Endothelial cell of umbilical vein (primary cell): ENCODE results near the gene ABLIM1. TPM values are rescaled to one million over a fixed set of nuclear protein-coding genes. Genes with fewer than 3 reads are reported as not detected.

Experiments used
- Bru-seq: library from RNA; stranded (reverse); fragments of 400-500 nt; gene quantifications from one replicate; lab custom pipeline; 2021; lab: Mats Ljungman, UMichigan
- BruChase-seq, 2 experiments: library from RNA; stranded (reverse); fragments of 400-500 nt; gene quantifications; one replicate each; lab custom pipeline; 2021; lab: Mats Ljungman, UMichigan
- BruUV-seq: library from RNA; stranded (reverse); fragments of 400-500 nt; replicated peaks from 2 replicates; lab custom pipeline; 2021; lab: Mats Ljungman, UMichigan
- CTCF ChIA-PET: fragments of 300-600, 350-600 bp; sonication (Branson Sonifier 250); formaldehyde crosslinking; loops from one replicate; lab custom pipeline; 2021; ENCODE audit warnings: antibody characterized with exemption, inconsistent platforms; lab: Charles Lee
- POLR2A ChIA-PET: fragments of 300-600, 350-600 bp; sonication (Branson Sonifier 250); formaldehyde crosslinking; loops from one replicate; lab custom pipeline; 2021; ENCODE audit warnings: antibody characterized with exemption, inconsistent platforms; lab: Charles Lee
- DNase-seq: peaks from one replicate; pipeline ENCODE4 v3.0.0-alpha.2; 2011; ENCODE audit warnings: low read depth, low spot score
- FAIRE-seq: peaks from 2 replicates; lab custom pipeline; 2011; peaks lifted over from hg19 to GRCh38; lab: Jason Lieb, UNC
- H2AFZ ChIP-seq: 2 replicates; pipeline ENCODE4 v1.6.0; 2012; ENCODE audit warnings: low read depth, low read length, control low read depth, inconsistent platforms
- H3K27ac ChIP-seq: 2 replicates; pipeline ENCODE4 v1.5.1; 2011; ENCODE audit warnings: low read depth, mild to moderate bottlenecking, control low read depth, low read length, moderate library complexity; ENCODE audit not compliant: insufficient read depth
- H3K27me3 ChIP-seq, 2 experiments: 2 replicates each; pipeline versions ENCODE4 v1.6.0 to v1.6.1; 2011; ENCODE audit warnings: low read length in 2 of 2, mixed read lengths in 1 of 2; ENCODE audit not compliant: control insufficient read depth in 2 of 2, insufficient read depth in 2 of 2
- H3K36me3 ChIP-seq, 2 experiments: 2 replicates in 1 of 2; 3 replicates in 1 of 2; pipeline ENCODE4 v1.5.1; 2011; ENCODE audit warnings: low read length in 2 of 2, mild to moderate bottlenecking in 1 of 2, moderate library complexity in 1 of 2; ENCODE audit not compliant: control insufficient read depth in 2 of 2, insufficient read depth in 2 of 2; ENCODE audit errors: extremely low read depth in 1 of 2
- H3K4me1 ChIP-seq: 3 replicates; pipeline ENCODE4 v1.5.1; 2011; ENCODE audit warnings: mild to moderate bottlenecking, low read length; ENCODE audit not compliant: control insufficient read depth, insufficient read depth; ENCODE audit errors: extremely low read depth
- H3K4me2 ChIP-seq: 2 replicates; pipeline ENCODE4 v1.6.1; 2011; ENCODE audit warnings: low read length, control low read depth, mixed read lengths; ENCODE audit not compliant: insufficient read depth
- H3K4me3 ChIP-seq, 3 experiments: fragments of 200-600 bp in 1 of 3; sonication (generic), shearing (Covaris generic) in 1 of 3; replicated peaks in 1 of 3; 2 replicates each; pipeline ENCODE4 v1.5.1; 2011 to 2016; ENCODE audit warnings: control low read depth in 3 of 3, low read length in 3 of 3, mild to moderate bottlenecking in 2 of 3, inconsistent platforms in 1 of 3, low read depth in 1 of 3, moderate library complexity in 1 of 3; ENCODE audit not compliant: insufficient read depth in 1 of 3
- H3K79me2 ChIP-seq: 2 replicates; pipeline ENCODE4 v1.6.0; 2012; ENCODE audit warnings: low read length, inconsistent platforms; ENCODE audit not compliant: control insufficient read depth, insufficient read depth
- H3K9ac ChIP-seq: replicated peaks from 2 replicates; pipeline ENCODE3; 2011; ENCODE audit warnings: low read length, control low read depth; ENCODE audit not compliant: insufficient read depth; ENCODE audit errors: extremely low read depth
- H3K9me1 ChIP-seq: replicated peaks from 3 replicates; pipeline ENCODE4 v1.6.0; 2011; ENCODE audit warnings: mild to moderate bottlenecking, low read length; ENCODE audit not compliant: control insufficient read depth, insufficient read depth; ENCODE audit errors: extremely low read depth
- H3K9me3 ChIP-seq: replicated peaks from 2 replicates; pipeline ENCODE4 v1.5.1; 2012; ENCODE audit warnings: low read length, inconsistent platforms; ENCODE audit not compliant: control insufficient read depth, insufficient read depth
- H4K20me1 ChIP-seq: replicated peaks from 2 replicates; pipeline ENCODE3; 2011; ENCODE audit warnings: mild to moderate bottlenecking, low read length; ENCODE audit not compliant: control insufficient read depth, insufficient read depth; ENCODE audit errors: extremely low read depth
- CTCF ChIP-seq, 2 donors: IDR thresholded peaks; 1 replicate in 1 of 2; 2 replicates in 1 of 2; pipeline ENCODE4 v1.5.1; 2011; ENCODE audit warnings: low read length in 2 of 2, mild to moderate bottlenecking in 2 of 2, moderate library complexity in 2 of 2, control low read depth in 1 of 2, inconsistent platforms in 1 of 2, low read depth in 1 of 2; ENCODE audit not compliant: insufficient read depth in 1 of 2; ENCODE audit errors: extremely low read depth in 1 of 2
- EZH2 ChIP-seq: IDR thresholded peaks from 2 replicates; pipeline ENCODE4 v1.6.1; 2012; ENCODE audit warnings: borderline replicate concordance, low read depth, mild to moderate bottlenecking, moderate library complexity, low read length, inconsistent platforms; ENCODE audit not compliant: severe bottlenecking
- FOS ChIP-seq: IDR thresholded peaks from 2 replicates; pipeline ENCODE4 v1.6.1; 2011; ENCODE audit warnings: mild to moderate bottlenecking, low read length, moderate library complexity, borderline replicate concordance; ENCODE audit not compliant: insufficient read depth
- GATA2 ChIP-seq: IDR thresholded peaks from 2 replicates; pipeline ENCODE4 v1.7.0; 2011; ENCODE audit warnings: low read depth, mild to moderate bottlenecking, moderate library complexity, mixed read lengths, low read length; ENCODE audit not compliant: insufficient read length, insufficient read depth
- JUN ChIP-seq: IDR thresholded peaks from 2 replicates; pipeline ENCODE4 v1.6.1; 2011; ENCODE audit warnings: borderline replicate concordance, low read depth; ENCODE audit not compliant: insufficient read length, insufficient read depth
- MAX ChIP-seq: IDR thresholded peaks from 2 replicates; pipeline ENCODE4 v1.6.1; 2011; ENCODE audit not compliant: insufficient read depth, insufficient read length
- MYC ChIP-seq: IDR thresholded peaks from one replicate; pipeline ENCODE4 v1.6.1; 2011; ENCODE audit warnings: mild to moderate bottlenecking, low read depth, low read length
- POLR2A ChIP-seq: IDR thresholded peaks from 2 replicates; pipeline ENCODE4 v1.6.1; 2012; ENCODE audit warnings: low read depth, mild to moderate bottlenecking, control low read depth, low read length
- POLR2AphosphoS5 ChIP-seq: IDR thresholded peaks from 2 replicates; pipeline ENCODE4 v1.6.1; 2012; ENCODE audit warnings: low read depth, mild to moderate bottlenecking, control low read depth, low read length, moderate library complexity; ENCODE audit not compliant: insufficient read depth
- dilution Hi-C: fragments of 300-500 bp; cut with MboI; formaldehyde crosslinking; loops from one replicate; pipeline ENCODE4 v1.15.0; 2019; ENCODE audit warnings: low sequenced_read_pairs; ENCODE audit not compliant: extremely low pct_ligation_motif_present
- intact Hi-C: fragments of 100-400 bp; cut with micrococcal nuclease; formaldehyde crosslinking; loops from one replicate; pipeline ENCODE4 v1.10.0; 2022
- long read RNA-seq: library from polyadenylated mRNA; stranded (forward); transcript quantifications from one replicate; pipeline ENCODE4 v2.0.0, GENCODE V29; 2021
- polyA minus RNA-seq, 3 experiments: library from RNA; depleted of rRNA, polyadenylated mRNA; stranded (reverse); fragments of >200 nt; gene quantifications; 1 replicate in 1 of 3; 2 replicates in 2 of 3; pipeline ENCODE4 v1.2.3, GENCODE V29; 2011
- polyA plus RNA-seq, 4 experiments: library from polyadenylated mRNA; depleted of rRNA in 3 of 4; stranded (reverse) in 3 of 4; unstranded in 1 of 4; fragments of >200 nt; gene quantifications; 2 replicates each; pipeline versions ENCODE4 v1.2.1 to v1.2.3, GENCODE V29; 2011 to 2012; ENCODE audit warnings: missing spikeins in 1 of 4
- total RNA-seq: library from RNA; stranded (reverse); gene quantifications from 2 replicates; pipeline ENCODE4 v1.2.3, GENCODE V29; 2021

ABLIM1 gene
- 111 and 128 TPM in 2 replicates for total RNA-seq
- polyA plus RNA-seq: 202 and 235 TPM in 2 replicates
- 70.1 and 75.0 TPM in 2 replicates for polyA plus RNA-seq (2011; cell fraction: cytosol; rRNA removed)
- 155 and 160 TPM in 2 replicates for polyA plus RNA-seq (2011; cell fraction: nucleus; rRNA removed)
- polyA plus RNA-seq (2012): 56.4 and 63.6 TPM in 2 replicates
- polyA minus RNA-seq: 467 and 488 TPM in 2 replicates
- polyA minus RNA-seq (2011; cell fraction: cytosol; rRNA and poly(A)+ RNA removed): 79.5 TPM
- 282 and 347 TPM in 2 replicates for polyA minus RNA-seq (2011; cell fraction: nucleus; rRNA and poly(A)+ RNA removed)
- percentile 88 among the genes with signal in this experiment for Bru-seq, nascent RNA
- percentile 82 among the genes with signal in this experiment for BruChase-seq, experiment 1, labeled RNA remaining after a 6-hour chase
- percentile 75 among the genes with signal in this experiment for BruChase-seq, experiment 2, labeled RNA remaining after a 2-hour chase
- long read RNA-seq, partial matches to known transcripts: 4 of 51 reads
- long read RNA-seq, other reads (novel, unspliced or antisense): 47 of 51 reads

GRCh38 chr10:114658175-114658574, at the start of gene ABLIM1:
ABLIM1 (minus strand) TSS chr10:114658275; CDS start chr10:114658200, 75 bp downstream.
- TF ChIP-seq GATA2 (no peak), JUN (no peak), POLR2A (no peak), MYC (no peak), EZH2 (no peak), FOS (no peak), MAX (no peak), POLR2AphosphoS5 (no peak), CTCF (IDR thresholded peaks at IDR 0.05; ENCODE audit: extremely low read depth in 1 of 2, insufficient read depth in 1 of 2, low read depth in 1 of 2, low read length in 2 of 2) (no peak)
- Histone ChIP-seq H3K36me3 (no peaks in the 10 kb centered on the region), H3K4me3 (no peak within 1 kb of the TSS), H3K27me3 (no peaks in the 10 kb centered on the region), H4K20me1 (no peaks in the 10 kb centered on the region), H3K4me1 (peaks cover 30% of the 10 kb centered on the region), H3K4me2 (no peak within 1 kb of the TSS), H3K9me3 (no peaks in the 10 kb centered on the region), H3K79me2 (no peaks in the 10 kb centered on the region), H2AFZ (peak within 1 kb of the TSS; percentile 30), H3K9me1 (no peaks in the 10 kb centered on the region), H3K27ac (no peak within 1 kb of the TSS), H3K9ac (no peak within 1 kb of the TSS)
- ChIA-PET POLR2A (interaction anchor here (1.2 kb wide), 1 partner anchor 26 kb away, joined by 3 read pairs; no protein-coding TSS in a partner anchor), CTCF (interaction anchor here (0.9 to 1.3 kb wide), 3 partner anchors 11 to 34 kb away, joined by 3 to 4 read pairs (median 3); no protein-coding TSS in a partner anchor)
- no TSS peak for BruUV-seq
- FAIRE-seq: no peak
- intact Hi-C loops: no loop called here
- no peak for DNase-seq
- dilution Hi-C loops: no loop called here
